HEK293 (cell line): Measurements from ENCODE around the gene PYY.
"Not testable (repeated sequence)": the region's sequence is repeated elsewhere in the genome, so short reads cannot be mapped to it uniquely, and the experiment has no call there.

Experiments used
- CTCF ChIA-PET: fragments of 350-600 bp; formaldehyde crosslinking; extraction: SDS; loops from one replicate; lab custom pipeline; 2021; ENCODE audit warnings: antibody characterized with exemption; lab: Yijun Ruan, JAX
- POLR2A ChIA-PET: fragments of 300-600 bp; formaldehyde crosslinking; extraction: SDS; loops from one replicate; lab custom pipeline; 2020; ENCODE audit warnings: antibody characterized with exemption, inconsistent platforms; lab: Yijun Ruan, JAX
- H3K27ac ChIP-seq: fragments of 200-500 bp; sonication (Bioruptor generic); 2 replicates; pipeline ENCODE4 v1.5.1; 2014; ENCODE audit warnings: low read depth, low read length, control low read depth, inconsistent platforms; ENCODE audit errors: extremely low read depth
- H3K36me3 ChIP-seq, 2 experiments: fragments of 200-500 bp in 1 of 2; sonication (Bioruptor generic) in 1 of 2; 1 replicate in 1 of 2; 2 replicates in 1 of 2; pipeline ENCODE4 v1.5.1; 2014 to 2017; ENCODE audit warnings: inconsistent platforms in 2 of 2, low read length in 2 of 2; ENCODE audit not compliant: control insufficient read depth in 2 of 2, insufficient read depth in 1 of 2
- H3K4me1 ChIP-seq: fragments of 200-500 bp; sonication (Bioruptor generic); 2 replicates; pipeline ENCODE4 v1.5.1; 2014; ENCODE audit warnings: mild to moderate bottlenecking, low read length, inconsistent platforms; ENCODE audit not compliant: control insufficient read depth, insufficient read depth
- H3K4me3 ChIP-seq: 2 replicates; pipeline ENCODE4 v1.5.1; 2011; ENCODE audit warnings: low read depth, mild to moderate bottlenecking, control low read depth, low read length, moderate library complexity
- H3K9me3 ChIP-seq: fragments of 200-500 bp; sonication (Bioruptor generic); 2 replicates; pipeline ENCODE4 v1.5.1; 2014; ENCODE audit warnings: low read depth, low read length, inconsistent platforms; ENCODE audit not compliant: control insufficient read depth, insufficient read depth
- FEZF1 ChIP-seq: fragments of 450-650 bp; formaldehyde crosslinking; IDR thresholded peaks from 2 replicates; pipeline ENCODE4 v1.5.1; 2016; ENCODE audit warnings: missing biosample characterization, missing genetic modification characterization
- HOXD13 ChIP-seq: sonication (generic); formaldehyde crosslinking; IDR thresholded peaks from 2 replicates; pipeline ENCODE4 v1.8.0; 2022; ENCODE audit warnings: missing genetic modification reagents, borderline replicate concordance
- OSR2 ChIP-seq: fragments of 450-650 bp; formaldehyde crosslinking; IDR thresholded peaks from 2 replicates; pipeline ENCODE4 v1.5.1; 2016; ENCODE audit warnings: missing biosample characterization, missing genetic modification characterization
- SCRT2 ChIP-seq: fragments of 450-650 bp; formaldehyde crosslinking; IDR thresholded peaks from 2 replicates; pipeline ENCODE4 v1.5.1; 2016; ENCODE audit warnings: missing biosample characterization, missing genetic modification characterization
- SP7 ChIP-seq: fragments of 450-650 bp; formaldehyde crosslinking; IDR thresholded peaks from 2 replicates; pipeline ENCODE4 v1.5.1; 2016; ENCODE audit warnings: missing biosample characterization, missing genetic modification characterization
- TRIM28 ChIP-seq: IDR thresholded peaks from 2 replicates; pipeline ENCODE4 v1.6.1; 2011; ENCODE audit warnings: low read length, control low read depth, borderline replicate concordance
- YY2 ChIP-seq: fragments of 450-650 bp; formaldehyde crosslinking; IDR thresholded peaks from 2 replicates; pipeline ENCODE4 v1.5.1; 2016; ENCODE audit warnings: missing biosample characterization, missing genetic modification characterization
- ZBTB1 ChIP-seq: fragments of 450-650 bp; formaldehyde crosslinking; IDR thresholded peaks from 2 replicates; pipeline ENCODE4 v1.5.1; 2016; ENCODE audit warnings: missing biosample characterization, missing genetic modification characterization
- ZBTB8A ChIP-seq: fragments of 450-650 bp; formaldehyde crosslinking; IDR thresholded peaks from 2 replicates; pipeline ENCODE4 v1.5.1; 2016; ENCODE audit warnings: missing biosample characterization, missing genetic modification characterization
- ZEB2 ChIP-seq: fragments of 450-650 bp; formaldehyde crosslinking; IDR thresholded peaks from 2 replicates; pipeline ENCODE4 v1.5.1; 2016; ENCODE audit warnings: missing biosample characterization, missing genetic modification characterization
- ZFP69B ChIP-seq: fragments of 450-650 bp; formaldehyde crosslinking; IDR thresholded peaks from 2 replicates; pipeline ENCODE4 v1.5.1; 2016; ENCODE audit warnings: missing biosample characterization, missing genetic modification characterization
- ZNF24 ChIP-seq: fragments of 450-650 bp; formaldehyde crosslinking; IDR thresholded peaks from 2 replicates; pipeline ENCODE4 v1.5.1; 2016; ENCODE audit warnings: missing biosample characterization, missing genetic modification characterization
- ZNF248 ChIP-seq: fragments of 450-650 bp; formaldehyde crosslinking; IDR thresholded peaks from 2 replicates; pipeline ENCODE4 v1.5.1; 2017; ENCODE audit warnings: missing biosample characterization, missing genetic modification characterization
- ZNF335 ChIP-seq: fragments of 450-650 bp; formaldehyde crosslinking; conservative IDR thresholded peaks from 2 replicates; pipeline ENCODE4 v1.5.1; 2016; ENCODE audit warnings: missing biosample characterization, missing genetic modification characterization
- ZNF341 ChIP-seq: fragments of 450-650 bp; formaldehyde crosslinking; IDR thresholded peaks from 2 replicates; pipeline ENCODE4; 2016; ENCODE audit warnings: low read depth, missing biosample characterization, missing genetic modification characterization
- ZNF394 ChIP-seq: fragments of 450-650 bp; formaldehyde crosslinking; IDR thresholded peaks from 2 replicates; pipeline ENCODE4 v1.5.1; 2016; ENCODE audit warnings: missing biosample characterization, missing genetic modification characterization, mild to moderate bottlenecking, moderate library complexity, borderline replicate concordance
- ZNF548 ChIP-seq: fragments of 450-650 bp; formaldehyde crosslinking; IDR thresholded peaks from 2 replicates; pipeline ENCODE4 v1.5.1; 2016; ENCODE audit warnings: missing biosample characterization, missing genetic modification characterization
- ZNF623 ChIP-seq: fragments of 450-650 bp; formaldehyde crosslinking; IDR thresholded peaks from 2 replicates; pipeline ENCODE4 v1.5.1; 2016; ENCODE audit warnings: missing biosample characterization, missing genetic modification characterization
- ZNF629 ChIP-seq: fragments of 450-650 bp; formaldehyde crosslinking; IDR thresholded peaks from 2 replicates; pipeline ENCODE4 v1.5.1; 2017; ENCODE audit warnings: missing biosample characterization, missing genetic modification characterization
- ZNF664 ChIP-seq: fragments of 450-650 bp; formaldehyde crosslinking; IDR thresholded peaks from 2 replicates; pipeline ENCODE4 v1.5.1; 2016; ENCODE audit warnings: missing biosample characterization, missing genetic modification characterization
- ZNF701 ChIP-seq: fragments of 450-650 bp; formaldehyde crosslinking; IDR thresholded peaks from 2 replicates; pipeline ENCODE4 v1.5.1; 2016; ENCODE audit warnings: missing biosample characterization, missing genetic modification characterization
- ZNF791 ChIP-seq: fragments of 450-650 bp; formaldehyde crosslinking; IDR thresholded peaks from 2 replicates; pipeline ENCODE4 v1.5.1; 2016; ENCODE audit warnings: missing biosample characterization, missing genetic modification characterization
- TF ChIP-seq, protein P1 (sequence below): fragments of 450-650 bp; formaldehyde crosslinking; IDR thresholded peaks from 2 replicates; pipeline ENCODE4 v1.5.1; 2016; ENCODE audit warnings: missing biosample characterization, missing genetic modification characterization
- TF ChIP-seq, protein P2 (sequence below): fragments of 450-650 bp; IDR thresholded peaks from 2 replicates; pipeline ENCODE4 v1.5.1; 2018; ENCODE audit warnings: missing biosample characterization, missing genetic modification characterization
- TF ChIP-seq, protein P3 (sequence below): fragments of 450-650 bp; formaldehyde crosslinking; IDR thresholded peaks from 2 replicates; pipeline ENCODE4 v1.5.1; 2016; ENCODE audit warnings: missing biosample characterization, missing genetic modification characterization

The PYY gene

DNA sequence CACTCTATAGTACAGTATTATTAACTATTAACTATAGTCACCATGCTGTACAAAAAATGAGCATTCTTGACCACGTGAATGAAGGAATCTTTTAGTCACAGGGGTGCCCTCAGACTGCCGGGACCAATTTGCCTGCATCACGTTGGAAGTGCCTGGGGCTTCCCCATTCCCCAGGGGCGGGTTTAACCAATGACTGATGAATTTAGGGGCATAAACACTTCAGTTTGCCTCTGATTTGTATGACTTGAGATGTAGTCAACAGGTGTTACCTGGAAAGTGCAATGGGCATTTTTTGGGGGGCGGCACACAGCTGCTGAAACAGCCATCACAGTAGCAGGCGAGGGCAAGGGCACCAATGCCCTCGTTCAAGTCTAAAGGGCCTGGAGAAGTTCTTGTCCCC is 8.7 kb upstream of the PYY start:
- H3K4me3 ChIP-seq, result no peak overlapping the region
- CTCF ChIA-PET, result interaction anchor here (1.2 to 1.6 kb wide), 2 partner anchors 19 to 22 kb away, joined by 3 to 9 read pairs; partner anchors contain the start of gene PPY
- H3K9me3 ChIP-seq, result no peaks in the 10 kb centered on the region
- POLR2A ChIA-PET, result no interaction called here
- peaks cover 7% of the 10 kb centered on the region for H3K4me1 ChIP-seq
- TF ChIP-seq TRIM28 (no peak), ZNF24 (no peak), SCRT2 (tag by site-specific recombination) (peak; percentile 85), ZNF335 (tag by site-specific recombination) (peak; percentile 84), ZNF341 (tag by site-specific recombination) (peak; percentile 58)
- no peak overlapping the region for H3K27ac ChIP-seq
- H3K36me3 ChIP-seq, result no peaks in the 10 kb centered on the region

DNA sequence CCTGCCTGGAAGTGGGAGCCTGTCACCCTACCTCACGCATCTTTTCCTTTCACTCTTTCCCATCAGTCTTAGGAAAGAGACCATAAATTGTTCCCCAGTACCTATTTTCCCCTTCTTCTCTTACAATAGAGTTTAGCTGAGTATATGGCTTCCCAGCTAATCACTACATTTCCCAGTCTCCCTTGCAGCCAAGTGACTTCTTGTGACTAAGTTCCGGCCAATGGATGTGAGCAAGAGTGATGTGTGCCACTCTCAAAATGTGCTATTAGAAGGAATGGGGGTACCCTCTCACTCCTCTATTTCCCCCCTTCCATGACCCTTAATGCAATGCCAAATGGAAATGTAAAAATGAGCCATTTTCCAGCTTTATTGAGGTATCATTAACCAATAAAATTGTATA is 8.2 kb upstream of the PYY start:
- H3K36me3 ChIP-seq, result no peaks in the 10 kb centered on the region
- no peak overlapping the region for H3K4me3 ChIP-seq
- peaks cover 7% of the 10 kb centered on the region for H3K4me1 ChIP-seq
- CTCF ChIA-PET, result interaction anchor here (1.2 to 1.6 kb wide), 2 partner anchors 18 to 21 kb away, joined by 3 to 9 read pairs; partner anchors contain the start of gene PPY
- TF ChIP-seq YY2 (tag by site-specific recombination), result 0 out of 2 replicates have a peak, but pooled peaks have one; percentile 8
- no peak for TF ChIP-seq ZNF701
- TF ChIP-seq, all 188 proteins: peak for 1
- no peak overlapping the region for H3K27ac ChIP-seq
- POLR2A ChIA-PET, result no interaction called here
- H3K9me3 ChIP-seq, result no peaks in the 10 kb centered on the region

DNA sequence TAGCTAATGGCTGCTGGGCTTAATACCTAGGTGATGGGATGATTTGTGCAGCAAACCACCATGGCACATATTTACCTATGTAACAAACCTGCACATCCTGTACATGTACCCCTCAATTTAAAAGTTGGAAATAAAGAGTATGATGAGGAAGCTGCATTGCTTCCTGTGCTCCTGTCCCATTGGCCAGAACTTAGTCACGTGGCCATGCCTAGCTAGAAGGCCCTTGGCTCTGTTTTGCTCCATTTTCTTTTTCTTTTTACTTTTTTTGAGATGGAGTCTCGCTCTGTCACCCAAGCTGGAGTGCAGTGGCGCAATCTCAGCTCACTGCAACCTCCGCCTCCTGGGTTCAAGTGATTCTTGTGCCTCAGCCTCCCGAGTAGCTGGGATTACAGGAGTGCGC is 7.6 kb upstream of the PYY start:
- H3K36me3 ChIP-seq, POLR2A ChIA-PET: not testable (repeated sequence)
- CTCF ChIA-PET, result interaction anchor here (1.2 to 1.6 kb wide), 2 partner anchors 18 to 20 kb away, joined by 3 to 9 read pairs; partner anchors contain the start of gene PPY

DNA sequence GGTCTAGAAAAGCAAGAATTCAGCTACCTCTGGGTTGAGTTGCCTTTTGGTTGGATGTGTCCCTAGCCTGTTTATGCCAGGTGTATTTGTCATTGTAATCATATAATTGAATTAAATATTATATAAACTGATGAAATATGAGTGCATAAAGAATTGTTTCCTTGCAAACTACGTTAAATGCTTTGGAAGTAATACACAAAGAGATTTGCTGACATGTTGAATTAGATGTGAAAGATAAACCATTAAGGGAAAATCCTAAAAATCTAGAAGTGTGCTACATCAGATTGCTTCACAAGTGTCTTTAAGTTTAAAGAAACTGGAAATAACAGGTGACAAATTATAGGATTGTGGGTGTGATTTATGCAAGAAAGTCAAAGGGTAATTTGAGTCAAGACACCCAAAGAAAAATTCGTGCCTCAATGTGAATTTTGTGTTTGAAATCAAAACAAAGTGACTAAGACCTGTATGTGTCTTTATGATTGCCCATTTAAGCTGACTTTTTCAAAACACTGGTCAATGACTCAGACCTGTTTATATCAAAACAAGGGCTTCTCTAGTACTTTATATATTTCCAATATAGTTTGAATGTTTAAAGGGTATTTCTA is 5.1 kb upstream of the PYY start:
- Histone ChIP-seq H3K4me1 (peaks cover 7% of the 10 kb centered on the region), H3K9me3 (no peaks in the 10 kb centered on the region), H3K4me3 (no peak overlapping the region), H3K36me3 (no peaks in the 10 kb centered on the region), H3K27ac (no peak overlapping the region)
- POLR2A ChIA-PET, result interaction anchor here (1.0 kb wide), 1 partner anchor 15 kb away, joined by 3 read pairs; no protein-coding TSS in a partner anchor
- CTCF ChIA-PET, result interaction anchor here (1.0 to 6.9 kb wide), 5 partner anchors 8 to 35 kb away, joined by 3 to 56 read pairs (median 6); no protein-coding TSS in a partner anchor
- TF ChIP-seq SP7 (0 out of 2 replicates have a peak, but pooled peaks have one; percentile 31), ZNF629 (tag by site-specific recombination) (peak; percentile 25; the same call in 1 of the 2 replicates), ZBTB1 (tag by site-specific recombination) (no peak), ZNF791 (tag by site-specific recombination) (no peak), ZNF394 (tag by site-specific recombination) (no peak), FEZF1 (tag by site-specific recombination) (peak; percentile 48; the same call in 1 of the 2 replicates), ZBTB8A (tag by site-specific recombination) (no peak), ZNF548 (tag by site-specific recombination) (no peak), ZEB2 (tag by site-specific recombination) (0 out of 2 replicates have a peak, but pooled peaks have one; percentile 16), ZNF623 (tag by site-specific recombination) (no peak), ZNF664 (no peak), ZNF248 (tag by site-specific recombination) (no peak), ZFP69B (0 out of 2 replicates have a peak, but pooled peaks have one; percentile 35), HOXD13 (CRISPR knock-in tag) (no peak), OSR2 (tag by site-specific recombination) (no peak)
- TF ChIP-seq, protein P1, sequence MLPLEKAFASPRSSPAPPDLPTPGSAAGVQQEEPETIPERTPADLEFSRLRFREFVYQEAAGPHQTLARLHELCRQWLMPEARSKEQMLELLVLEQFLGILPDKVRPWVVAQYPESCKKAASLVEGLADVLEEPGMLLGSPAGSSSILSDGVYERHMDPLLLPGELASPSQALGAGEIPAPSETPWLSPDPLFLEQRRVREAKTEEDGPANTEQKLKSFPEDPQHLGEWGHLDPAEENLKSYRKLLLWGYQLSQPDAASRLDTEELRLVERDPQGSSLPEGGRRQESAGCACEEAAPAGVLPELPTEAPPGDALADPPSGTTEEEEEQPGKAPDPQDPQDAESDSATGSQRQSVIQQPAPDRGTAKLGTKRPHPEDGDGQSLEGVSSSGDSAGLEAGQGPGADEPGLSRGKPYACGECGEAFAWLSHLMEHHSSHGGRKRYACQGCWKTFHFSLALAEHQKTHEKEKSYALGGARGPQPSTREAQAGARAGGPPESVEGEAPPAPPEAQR (tag by site-specific recombination), result no peak
- TF ChIP-seq, protein P2, sequence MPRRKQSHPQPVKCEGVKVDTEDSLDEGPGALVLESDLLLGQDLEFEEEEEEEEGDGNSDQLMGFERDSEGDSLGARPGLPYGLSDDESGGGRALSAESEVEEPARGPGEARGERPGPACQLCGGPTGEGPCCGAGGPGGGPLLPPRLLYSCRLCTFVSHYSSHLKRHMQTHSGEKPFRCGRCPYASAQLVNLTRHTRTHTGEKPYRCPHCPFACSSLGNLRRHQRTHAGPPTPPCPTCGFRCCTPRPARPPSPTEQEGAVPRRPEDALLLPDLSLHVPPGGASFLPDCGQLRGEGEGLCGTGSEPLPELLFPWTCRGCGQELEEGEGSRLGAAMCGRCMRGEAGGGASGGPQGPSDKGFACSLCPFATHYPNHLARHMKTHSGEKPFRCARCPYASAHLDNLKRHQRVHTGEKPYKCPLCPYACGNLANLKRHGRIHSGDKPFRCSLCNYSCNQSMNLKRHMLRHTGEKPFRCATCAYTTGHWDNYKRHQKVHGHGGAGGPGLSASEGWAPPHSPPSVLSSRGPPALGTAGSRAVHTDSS (tag by site-specific recombination), result no peak
- TF ChIP-seq, protein P3, sequence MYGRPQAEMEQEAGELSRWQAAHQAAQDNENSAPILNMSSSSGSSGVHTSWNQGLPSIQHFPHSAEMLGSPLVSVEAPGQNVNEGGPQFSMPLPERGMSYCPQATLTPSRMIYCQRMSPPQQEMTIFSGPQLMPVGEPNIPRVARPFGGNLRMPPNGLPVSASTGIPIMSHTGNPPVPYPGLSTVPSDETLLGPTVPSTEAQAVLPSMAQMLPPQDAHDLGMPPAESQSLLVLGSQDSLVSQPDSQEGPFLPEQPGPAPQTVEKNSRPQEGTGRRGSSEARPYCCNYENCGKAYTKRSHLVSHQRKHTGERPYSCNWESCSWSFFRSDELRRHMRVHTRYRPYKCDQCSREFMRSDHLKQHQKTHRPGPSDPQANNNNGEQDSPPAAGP (tag by site-specific recombination), result no peak

More for the DNA sequence above, 7.6 kb upstream of the PYY start:
- not testable (repeated sequence) for H3K4me3 ChIP-seq, H3K4me1 ChIP-seq, H3K27ac ChIP-seq, H3K9me3 ChIP-seq
